Measurements from ENCODE around the gene FAM83B. TPM values are rescaled to one million over a fixed set of nuclear protein-coding genes. Genes with fewer than 3 reads are reported as not detected.

Gene FAM83B
- total and polyA plus RNA-seq, 2 donors (not counting 3 experiments of a cell fraction or from before 2014, with no cell fraction given) = not detected

GRCh38 chr6:54810147-54810546, 36.4 kb upstream of the FAM83B start:
- no peak overlapping the region for H3K27ac ChIP-seq (ENCODE audit: insufficient read depth, low read depth, low read length)
- TF ChIP-seq JUN (IDR thresholded peaks at IDR 0.05; ENCODE audit: borderline replicate concordance, insufficient read depth, insufficient read length, low read depth) (no peak), CTCF (IDR thresholded peaks at IDR 0.05; ENCODE audit: extremely low read depth in 1 of 2, insufficient read depth in 1 of 2, low read depth in 1 of 2, low read length in 2 of 2) (no peak), POLR2AphosphoS5 (IDR thresholded peaks at IDR 0.05; ENCODE audit: insufficient read depth, low read depth, low read length) (no peak), POLR2A (IDR thresholded peaks at IDR 0.05; ENCODE audit: low read depth, low read length) (no peak), GATA2 (IDR thresholded peaks at IDR 0.05; ENCODE audit: insufficient read depth, insufficient read length, low read depth, low read length) (no peak), MAX (IDR thresholded peaks at IDR 0.05; ENCODE audit: insufficient read depth, insufficient read length) (no peak), MYC (IDR thresholded peaks at IDR 0.05; ENCODE audit: low read depth, low read length) (no peak), EZH2 (IDR thresholded peaks at IDR 0.05; ENCODE audit: borderline replicate concordance, low read depth, low read length, severe bottlenecking) (no peak), FOS (IDR thresholded peaks at IDR 0.05; ENCODE audit: borderline replicate concordance, insufficient read depth, low read length) (no peak)
- no peak overlapping the region for H3K4me3 ChIP-seq (replicated peaks in 1 of 3; ENCODE audit: insufficient read depth in 1 of 3, low read depth in 1 of 3, low read length in 3 of 3)
- DNase-seq (ENCODE audit: low read depth, low spot score) (no peak), FAIRE-seq (no peak)
- H2AFZ ChIP-seq (ENCODE audit: low read depth, low read length) = no peak overlapping the region
- BruUV-seq (replicated peaks) = no TSS peak
- H4K20me1 ChIP-seq (replicated peaks; ENCODE audit: control insufficient read depth, extremely low read depth, insufficient read depth, low read length) = no peaks in the 10 kb centered on the region
- no peaks in the 10 kb centered on the region for H3K9me3 ChIP-seq (replicated peaks; ENCODE audit: control insufficient read depth, insufficient read depth, low read length)
- H3K9ac ChIP-seq (replicated peaks; ENCODE audit: extremely low read depth, insufficient read depth, low read length) = no peak overlapping the region
- CTCF ChIA-PET = interaction anchor here (0.6 to 1.0 kb wide), 2 partner anchors 126 to 825 kb away, joined by 3 read pairs; no protein-coding TSS in a partner anchor
- no peak overlapping the region for H3K4me2 ChIP-seq (ENCODE audit: insufficient read depth, low read length)
- dilution Hi-C loops (cut with MboI; ENCODE audit: extremely low pct_ligation_motif_present, low sequenced_read_pairs) (no loop called here), intact Hi-C loops (cut with micrococcal nuclease) (no loop called here)
- no peaks in the 10 kb centered on the region for H3K4me1 ChIP-seq (ENCODE audit: control insufficient read depth, extremely low read depth, insufficient read depth, low read length)
- H3K36me3 ChIP-seq (ENCODE audit: control insufficient read depth in 2 of 2, extremely low read depth in 1 of 2, insufficient read depth in 2 of 2, low read length in 2 of 2) = no peaks in the 10 kb centered on the region
- H3K9me1 ChIP-seq (replicated peaks; ENCODE audit: control insufficient read depth, extremely low read depth, insufficient read depth, low read length) = no peaks in the 10 kb centered on the region
- POLR2A ChIA-PET = no interaction called here
- no peaks in the 10 kb centered on the region for H3K27me3 ChIP-seq (ENCODE audit: control insufficient read depth in 2 of 2, insufficient read depth in 2 of 2, low read length in 2 of 2)
- H3K79me2 ChIP-seq (ENCODE audit: control insufficient read depth, insufficient read depth, low read length) = no peaks in the 10 kb centered on the region

Measured in endothelial cell of umbilical vein (primary cell).